Cardiac septum (tissue), 1 donor: Measurements from ENCODE around the gene MOV10L1. TPM values are rescaled to one million over a fixed set of nuclear protein-coding genes. Genes with fewer than 3 reads are reported as not detected.

Experiments used
- DNase-seq: peaks from one replicate; pipeline ENCODE4 v3.0.0-alpha.2; 2020; ENCODE audit warnings: low spot score
- intact Hi-C: fragments of 100-400 bp; cut with DNase I; formaldehyde crosslinking; loops from one replicate; pipeline ENCODE4 v1.14.0; 2022
- total RNA-seq: library from RNA; stranded (reverse); fragmentation: NEBNext Ultra II Directional; extraction: Animal tissue kit (Norgen Biotek cat#: 25700); gene quantifications from one replicate; pipeline ENCODE4 v1.2.1, GENCODE V29; 2021
- donor health status: DM: no; HTN: no; CAD: no.

Gene MOV10L1
- total RNA-seq, 1 donor from 2014 or later, result 0.46 TPM

GRCh38 chr22:50091092-50091768, 1.4 kb downstream of the MOV10L1 start:
- no peak for DNase-seq

GRCh38 chr22:50092342-50092741, 2.5 kb downstream of the MOV10L1 start:
- no peak for DNase-seq
- intact Hi-C loops, result no loop called here

More at GRCh38 chr22:50091092-50091768, 1.4 kb downstream of the MOV10L1 start:
- intact Hi-C loops, result no loop called here

- DNase-seq, result no peak
- intact Hi-C loops, result no loop called here
These were observed 8.2 kb downstream of the MOV10L1 start for GRCh38 chr22:50098052-50098451.

GRCh38 chr22:50101870-50102565, 12.2 kb downstream of the MOV10L1 start:
- no peak for DNase-seq
- intact Hi-C loops, result no loop called here

GRCh38 chr22:50102946-50103345, 13.1 kb downstream of the MOV10L1 start:
- intact Hi-C loops, result no loop called here
- DNase-seq, result no peak

GRCh38 chr22:50104141-50104544, 14.3 kb downstream of the MOV10L1 start:
- intact Hi-C loops, result no loop called here
- no peak for DNase-seq

- intact Hi-C loops, result no loop called here
- DNase-seq, result no peak
These were observed 15.6 kb downstream of the MOV10L1 start for GRCh38 chr22:50105208-50106100.

GRCh38 chr22:50107529-50107928, 17.7 kb downstream of the MOV10L1 start:
- intact Hi-C loops, result no loop called here
- DNase-seq, result no peak

- DNase-seq, result no peak
- intact Hi-C loops, result loop anchor here (5.0 kb wide), 1 partner anchor 179 kb away; no protein-coding TSS in a partner anchor
These were observed 21.2 kb downstream of the MOV10L1 start for GRCh38 chr22:50111056-50111455.

- no peak for DNase-seq
- intact Hi-C loops, result loop anchor here (5.0 kb wide), 1 partner anchor 180 kb away; no protein-coding TSS in a partner anchor
These were observed 22.6 kb downstream of the MOV10L1 start for GRCh38 chr22:50112151-50113118.

- intact Hi-C loops, result loop anchor here (5.0 kb wide), 1 partner anchor 182 kb away; no protein-coding TSS in a partner anchor
- no peak for DNase-seq
These were observed 24.6 kb downstream of the MOV10L1 start for GRCh38 chr22:50114221-50115021.

- no peak for DNase-seq
- intact Hi-C loops, result no loop called here
These were observed 25.9 kb downstream of the MOV10L1 start for GRCh38 chr22:50115693-50116092.

GRCh38 chr22:50117168-50117762, 27.5 kb downstream of the MOV10L1 start:
- intact Hi-C loops, result no loop called here
- no peak for DNase-seq

- DNase-seq, result no peak
- intact Hi-C loops, result no loop called here
These were observed 28.3 kb downstream of the MOV10L1 start for GRCh38 chr22:50118129-50118528.

- intact Hi-C loops, result no loop called here
- no peak for DNase-seq
These were observed 28.9 kb downstream of the MOV10L1 start for GRCh38 chr22:50118557-50119168.

- intact Hi-C loops, result no loop called here
- no peak for DNase-seq
These were observed 29.5 kb downstream of the MOV10L1 start for GRCh38 chr22:50119169-50119767.

- no peak for DNase-seq
- intact Hi-C loops, result loop anchor here (10.0 kb wide), 1 partner anchor 55 kb away; no protein-coding TSS in a partner anchor
These were observed 30.0 kb downstream of the MOV10L1 start for GRCh38 chr22:50119768-50120251.
